ENCODE data around the gene VPS26B. TPM values are rescaled to one million over a fixed set of nuclear protein-coding genes. Genes with fewer than 3 reads are reported as not detected.

VPS26B gene
- total and polyA plus RNA-seq, 9 of the 15 experiments (the other 6 are each of a cell fraction or from before 2014, with no cell fraction given): 3.5 to 43.3 (median 27.4) TPM

- in situ Hi-C loops (cut with MboI): no loop called here
- no peak for DNase-seq (ENCODE audit: extremely low read depth in 1 of 4, low spot score in 3 of 4)
- TF ChIP-seq ARNT (IDR thresholded peaks at IDR 0.05) (no peak), ZNF444 (CRISPR knock-in tag; IDR thresholded peaks at IDR 0.05) (no peak), POLR2AphosphoS2 (IDR thresholded peaks at IDR 0.05; ENCODE audit: low read length) (no peak), HMG20A (CRISPR knock-in tag; conservative IDR thresholded peaks at IDR 0.05) (no peak), SREBF2 (CRISPR knock-in tag; IDR thresholded peaks at IDR 0.05) (no peak)
- H3K9me1 ChIP-seq (ENCODE audit: control insufficient read depth, insufficient read depth, low read length): no peaks in the 10 kb centered on the region
- H3K4me1 ChIP-seq (replicated peaks in 1 of 2; ENCODE audit: control insufficient read depth in 2 of 2, insufficient read depth in 2 of 2, low read length in 2 of 2): peaks cover 3 to 9% of the 10 kb centered on the region in 2 experiments; a peak in 3 of 5 replicates
- peaks cover 78% of the 10 kb centered on the region; the same call in 2 of the 3 replicates for H3K36me3 ChIP-seq (ENCODE audit: control insufficient read depth, insufficient read depth, low read length)
- peaks cover 6% of the 10 kb centered on the region; the same call in 2 of the 3 replicates for H3K79me2 ChIP-seq (ENCODE audit: control insufficient read depth, insufficient read depth, low read length)
- no TSS peak for BruUV-seq (replicated peaks)
- H3K4me3 ChIP-seq: no peak overlapping the region
- H3K9me3 ChIP-seq (replicated peaks; ENCODE audit: control insufficient read depth, insufficient read depth, low read depth, low read length): no peaks in the 10 kb centered on the region
- no peaks in the 10 kb centered on the region for H3K27me3 ChIP-seq (ENCODE audit: control insufficient read depth in 2 of 2, insufficient read depth in 2 of 2, low read length in 2 of 2)
- intact Hi-C loops (cut with micrococcal nuclease): no loop called here
- H2AFZ ChIP-seq (ENCODE audit: low read depth, low read length): no peak overlapping the region
- no peak for FAIRE-seq
- ChIA-PET POLR2A (no interaction called here), CTCF (ENCODE audit: low intra/inter-chr PET ratio) (no interaction called here)
- WGBS (ENCODE audit: insufficient coverage, low coverage, missing lambda C conversion rate): 68% methylated on average over 5 of the region's 6 CpGs
- no peaks in the 10 kb centered on the region for H4K20me1 ChIP-seq (replicated peaks; ENCODE audit: control insufficient read depth, insufficient read depth, low read length)
- no peak for ATAC-seq
- H3K9ac ChIP-seq (ENCODE audit: insufficient read depth in 1 of 2, low read depth in 2 of 2, low read length in 2 of 2): no peak overlapping the region
- no peak overlapping the region for H3K27ac ChIP-seq (ENCODE audit: extremely low read depth, low read depth, low read length)
- no peak overlapping the region for H3K4me2 ChIP-seq (ENCODE audit: insufficient read depth, low read length)
Observed at GRCh38 chr11:134240592-134240991, 16.1 kb downstream of the VPS26B start.

GRCh38 chr11:134242376-134242775 is 17.9 kb downstream of the VPS26B start:
- DNase-seq (ENCODE audit: extremely low read depth in 1 of 4, low spot score in 3 of 4) (no peak), FAIRE-seq (no peak), ATAC-seq (no peak)
- H3K36me3 ChIP-seq (ENCODE audit: control insufficient read depth, insufficient read depth, low read length): peaks cover 82% of the 10 kb centered on the region; the same call in 2 of the 3 replicates
- H3K79me2 ChIP-seq (ENCODE audit: control insufficient read depth, insufficient read depth, low read length): no peaks in the 10 kb centered on the region
- no peak overlapping the region for H3K4me3 ChIP-seq
- intact Hi-C loops (cut with micrococcal nuclease): no loop called here
- ChIA-PET CTCF (ENCODE audit: low intra/inter-chr PET ratio) (no interaction called here), POLR2A (no interaction called here)
- H3K9me3 ChIP-seq (replicated peaks; ENCODE audit: control insufficient read depth, insufficient read depth, low read depth, low read length): no peaks in the 10 kb centered on the region
- H3K9ac ChIP-seq (ENCODE audit: insufficient read depth in 1 of 2, low read depth in 2 of 2, low read length in 2 of 2): no peak overlapping the region
- peaks cover 2 to 3% of the 10 kb centered on the region in 2 experiments; a peak in 2 of 5 replicates for H3K4me1 ChIP-seq (replicated peaks in 1 of 2; ENCODE audit: control insufficient read depth in 2 of 2, insufficient read depth in 2 of 2, low read length in 2 of 2)
- no peaks in the 10 kb centered on the region for H4K20me1 ChIP-seq (replicated peaks; ENCODE audit: control insufficient read depth, insufficient read depth, low read length)
- no peak overlapping the region for H3K4me2 ChIP-seq (ENCODE audit: insufficient read depth, low read length)
- whole genome bisulfite sequencing (ENCODE audit: insufficient coverage, low coverage, missing lambda C conversion rate): 93% methylated on average over 9 of the region's 9 CpGs
- no peak overlapping the region for H2AFZ ChIP-seq (ENCODE audit: low read depth, low read length)
- no peak for TF ChIP-seq ZNF766 (CRISPR knock-in tag; conservative IDR thresholded peaks at IDR 0.05)
- no peak for TF ChIP-seq XRCC4 (IDR thresholded peaks at IDR 0.05; ENCODE audit: extremely low read depth, insufficient read depth, insufficient read length)
- no peak for TF ChIP-seq STAT5A (IDR thresholded peaks at IDR 0.05; ENCODE audit: borderline replicate concordance, low read length)
- no peak for TF ChIP-seq TEAD2 (tag; IDR thresholded peaks at IDR 0.05)
- TF ChIP-seq KLF6 (CRISPR knock-in tag; IDR thresholded peaks at IDR 0.05; ENCODE audit: borderline replicate concordance): no peak
- TF ChIP-seq ZNF395 (CRISPR knock-in tag; IDR thresholded peaks at IDR 0.05): no peak
- TF ChIP-seq ESRRB (CRISPR knock-in tag; IDR thresholded peaks at IDR 0.05; ENCODE audit: borderline replicate concordance): no peak
- H3K27ac ChIP-seq (ENCODE audit: extremely low read depth, low read depth, low read length): no peak overlapping the region
- no peaks in the 10 kb centered on the region for H3K27me3 ChIP-seq (ENCODE audit: control insufficient read depth in 2 of 2, insufficient read depth in 2 of 2, low read length in 2 of 2)
- no TSS peak for BruUV-seq (replicated peaks)
- no peaks in the 10 kb centered on the region for H3K9me1 ChIP-seq (ENCODE audit: control insufficient read depth, insufficient read depth, low read length)
- in situ Hi-C loops (cut with MboI): no loop called here

All from K562 (cell line).